Mesenchymal stem cell (in vitro differentiated cells and primary cell): ENCODE results near the gene MRPL28.

ENCODE experiments used
- DNase-seq: peaks from one replicate; pipeline ENCODE4 v3.0.0-alpha.2; 2013
- H2AFZ ChIP-seq: one replicate; pipeline ENCODE4 v1.6.1; 2013; ENCODE audit warnings: low read depth, mild to moderate bottlenecking, control low read depth, inconsistent platforms, low read length, moderate library complexity
- H2AK5ac ChIP-seq: 2 replicates; pipeline ENCODE4 v1.6.1; 2013; ENCODE audit warnings: low read length, moderate library complexity, mild to moderate bottlenecking, inconsistent platforms; ENCODE audit not compliant: severe bottlenecking
- H2BK120ac ChIP-seq: one replicate; pipeline ENCODE4 v1.6.1; 2013; ENCODE audit warnings: low read depth, mild to moderate bottlenecking, inconsistent platforms, low read length, moderate library complexity
- H2BK12ac ChIP-seq, 2 experiments: one replicate each; pipeline ENCODE4 v1.6.1; 2013; ENCODE audit warnings: inconsistent platforms in 2 of 2, low read length in 2 of 2, mild to moderate bottlenecking in 2 of 2, moderate library complexity in 2 of 2, control low read depth in 1 of 2
- H2BK15ac ChIP-seq: one replicate; pipeline ENCODE4 v1.6.1; 2013; ENCODE audit warnings: mild to moderate bottlenecking, low read depth, inconsistent platforms; ENCODE audit not compliant: poor library complexity, severe bottlenecking
- H2BK5ac ChIP-seq: 2 replicates; pipeline ENCODE4 v1.6.1; 2013; ENCODE audit warnings: low read depth, mild to moderate bottlenecking, low read length, control low read depth, inconsistent platforms; ENCODE audit not compliant: poor library complexity, severe bottlenecking
- H3K14ac ChIP-seq, 2 experiments: one replicate each; pipeline ENCODE4 v1.6.1; 2013; ENCODE audit warnings: inconsistent platforms in 2 of 2, low read length in 2 of 2, control low read depth in 1 of 2, mild to moderate bottlenecking in 1 of 2, moderate library complexity in 1 of 2
- H3K18ac ChIP-seq, 2 experiments: one replicate each; pipeline ENCODE4 v1.6.1; 2013; ENCODE audit warnings: inconsistent platforms in 2 of 2, low read length in 2 of 2, control low read depth in 1 of 2, low read depth in 1 of 2, mild to moderate bottlenecking in 1 of 2
- H3K23ac ChIP-seq, 2 experiments: one replicate each; pipeline ENCODE4 v1.6.1; 2013; ENCODE audit warnings: inconsistent platforms in 2 of 2, low read length in 2 of 2, mild to moderate bottlenecking in 2 of 2, moderate library complexity in 2 of 2, control low read depth in 1 of 2
- H3K27ac ChIP-seq: 2 replicates; pipeline ENCODE4 v1.5.1; 2013; ENCODE audit warnings: mild to moderate bottlenecking, moderate library complexity, low read length, control low read depth, inconsistent platforms; ENCODE audit not compliant: poor library complexity, severe bottlenecking
- H3K27me3 ChIP-seq, 2 experiments: 2 replicates each; pipeline versions ENCODE4 v1.6.1 to v1.7.0; 2013; ENCODE audit warnings: low read length in 2 of 2, mild to moderate bottlenecking in 2 of 2, moderate library complexity in 2 of 2, control low read depth in 1 of 2, inconsistent platforms in 1 of 2; ENCODE audit not compliant: control insufficient read depth in 1 of 2, insufficient read depth in 1 of 2
- H3K36me3 ChIP-seq, 2 experiments: 2 replicates each; pipeline versions ENCODE4 v1.6.1 to v1.7.0; 2013; ENCODE audit warnings: low read length in 2 of 2, control low read depth in 1 of 2, inconsistent platforms in 1 of 2, low read depth in 1 of 2, mild to moderate bottlenecking in 1 of 2; ENCODE audit not compliant: insufficient read depth in 2 of 2, control insufficient read depth in 1 of 2
- H3K4ac ChIP-seq, 2 experiments: one replicate each; pipeline ENCODE4 v1.6.1; 2013; ENCODE audit warnings: inconsistent platforms in 2 of 2, low read length in 2 of 2, mild to moderate bottlenecking in 2 of 2, moderate library complexity in 2 of 2, control low read depth in 1 of 2, low read depth in 1 of 2
- H3K4me1 ChIP-seq: 2 replicates; pipeline ENCODE4 v1.6.1; 2013; ENCODE audit warnings: low read depth, low read length, control low read depth; ENCODE audit not compliant: control insufficient read depth, insufficient read depth
- H3K4me2 ChIP-seq: 2 replicates; pipeline ENCODE4 v1.6.1; 2013; ENCODE audit warnings: low read length, mild to moderate bottlenecking, inconsistent platforms; ENCODE audit not compliant: poor library complexity, severe bottlenecking
- H3K4me3 ChIP-seq, 2 experiments: 2 replicates each; pipeline versions ENCODE4 v1.5.1 to v1.7.0; 2013; ENCODE audit warnings: low read length in 2 of 2, mild to moderate bottlenecking in 2 of 2, control low read depth in 1 of 2, low read depth in 1 of 2; ENCODE audit not compliant: insufficient read depth in 1 of 2
- H3K79me1 ChIP-seq: replicated peaks from 2 replicates; pipeline ENCODE4 v1.6.1; 2013; ENCODE audit warnings: mild to moderate bottlenecking, control low read depth, low read length, inconsistent platforms; ENCODE audit not compliant: poor library complexity, severe bottlenecking
- H3K9ac ChIP-seq: 2 replicates; pipeline ENCODE4 v1.7.0; 2013; ENCODE audit warnings: mild to moderate bottlenecking, low read length, moderate library complexity
- H3K9me3 ChIP-seq: 2 replicates; pipeline ENCODE4 v1.7.0; 2013; ENCODE audit warnings: mild to moderate bottlenecking, low read length; ENCODE audit not compliant: control insufficient read depth
- H4K8ac ChIP-seq: one replicate; pipeline ENCODE4 v1.6.1; 2013; ENCODE audit warnings: inconsistent platforms, mild to moderate bottlenecking, low read length, moderate library complexity
- H4K91ac ChIP-seq: one replicate; pipeline ENCODE4 v1.6.1; 2013; ENCODE audit warnings: mild to moderate bottlenecking, low read length, inconsistent platforms
- WGBS: methylation state at CpG from one replicate; pipeline ENCODE4 v1.1.7; 2013; ENCODE audit warnings: mixed read lengths; 5-methylcytosine and 5-hydroxymethylcytosine counted together

Gene MRPL28

DNA sequence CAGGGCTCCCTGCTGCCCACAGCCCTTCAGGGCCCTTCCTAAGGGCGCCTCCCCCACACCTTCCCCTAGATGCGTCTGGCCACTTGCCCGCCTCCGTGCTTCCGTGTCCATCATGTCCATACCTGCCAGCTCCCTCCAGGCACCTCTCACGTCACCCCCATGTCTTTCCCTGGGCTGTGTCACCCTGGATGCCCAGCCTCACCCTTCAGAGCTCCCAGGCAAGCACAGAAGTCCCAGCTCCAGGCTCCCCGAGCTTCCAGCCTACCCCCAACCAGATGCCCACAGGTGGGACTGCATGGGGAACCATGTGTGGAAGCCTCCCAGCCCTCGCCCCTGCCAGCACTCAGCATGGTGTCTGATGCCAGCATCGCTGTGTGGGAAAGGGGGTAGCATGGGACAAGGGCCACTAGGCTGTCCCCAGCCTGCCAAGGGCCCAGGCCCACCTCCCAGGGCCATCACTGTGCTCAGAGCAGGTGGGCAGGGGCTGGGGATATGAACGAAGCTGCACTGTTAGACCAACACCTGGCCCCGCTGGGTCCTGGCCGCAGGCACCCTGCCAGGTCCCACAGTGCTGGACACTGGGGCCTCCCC is 16.0 kb downstream of the MRPL28 start:
- no peak overlapping the region for H2BK12ac ChIP-seq
- H3K23ac ChIP-seq: no peak overlapping the region
- no peak overlapping the region for H2BK15ac ChIP-seq
- no peak overlapping the region for H2AFZ ChIP-seq
- peaks cover 5% of the 10 kb centered on the region for H3K79me1 ChIP-seq
- H3K9me3 ChIP-seq: no peaks in the 10 kb centered on the region
- no peak overlapping the region for H2BK5ac ChIP-seq
- H3K9ac ChIP-seq: no peak overlapping the region
- H3K27ac ChIP-seq: no peak overlapping the region
- H2AK5ac ChIP-seq: no peak overlapping the region
- no peak overlapping the region for H3K4me2 ChIP-seq
- WGBS: 94% methylated on average over 11 of the region's 12 CpGs
- H4K8ac ChIP-seq: no peak overlapping the region
- peaks cover 13% of the 10 kb centered on the region for H3K4me1 ChIP-seq
- no peak for DNase-seq
- H3K18ac ChIP-seq: no peak overlapping the region
- H3K4ac ChIP-seq: no peak overlapping the region
- H4K91ac ChIP-seq: no peak overlapping the region
- peaks cover 0 to 8% of the 10 kb centered on the region in 2 experiments for H3K36me3 ChIP-seq
- H3K27me3 ChIP-seq: no peaks in the 10 kb centered on the region
- H3K14ac ChIP-seq: no peak overlapping the region
- H3K4me3 ChIP-seq: no peak overlapping the region
- H2BK120ac ChIP-seq: no peak overlapping the region

GRCh38 chr16:353404-354290 is 16.7 kb downstream of the MRPL28 start:
- Histone ChIP-seq H3K4me3 (peak overlapping the region; percentile 47 to 60), H3K9ac (no peak overlapping the region), H3K23ac (peak overlapping the region in 1 of 2 experiments; percentile 80), H3K36me3 (peaks cover 0 to 8% of the 10 kb centered on the region in 2 experiments), H4K91ac (peak overlapping the region; percentile 89), H3K4ac (peak overlapping the region in 1 of 2 experiments; percentile 1), H2AFZ (peak overlapping the region; percentile 74), H3K27me3 (no peaks in the 10 kb centered on the region), H2BK15ac (peak overlapping the region; percentile 41), H3K79me1 (peaks cover 5% of the 10 kb centered on the region), H3K27ac (no peak overlapping the region), H3K9me3 (no peaks in the 10 kb centered on the region), H3K14ac (peak overlapping the region in 1 of 2 experiments; percentile 30), H3K4me2 (peak overlapping the region; percentile 80), H2BK5ac (no peak overlapping the region), H2BK120ac (no peak overlapping the region), H2AK5ac (no peak overlapping the region), H4K8ac (peak overlapping the region; percentile 98), H3K18ac (peak overlapping the region; percentile 75 to 87), H2BK12ac (peak overlapping the region; percentile 45 to 69), H3K4me1 (peaks cover 19% of the 10 kb centered on the region)
- no peak for DNase-seq
- WGBS: 85% methylated on average over 21 of the region's 25 CpGs

GRCh38 chr16:352547-353403 is 17.6 kb downstream of the MRPL28 start, which contains the start of gene AXIN1:
Gene AXIN1 (minus strand): TSS chr16:352723. CDS start chr16:347025, 5,698 bp downstream.
- Histone ChIP-seq H3K9me3 (no peaks in the 10 kb centered on the region), H3K4ac (peak within 1 kb of the TSS in 1 of 2 experiments; percentile 49), H3K27ac (no peak within 1 kb of the TSS), H3K27me3 (no peaks in the 10 kb centered on the region), H4K8ac (peak within 1 kb of the TSS; percentile 98), H3K4me1 (peaks cover 23% of the 10 kb centered on the region), H2BK15ac (peak within 1 kb of the TSS; percentile 77), H2BK12ac (peak within 1 kb of the TSS; percentile 45 to 69), H2BK5ac (no peak within 1 kb of the TSS), H2AFZ (peak within 1 kb of the TSS; percentile 74), H3K36me3 (peaks cover 0 to 8% of the 10 kb centered on the region in 2 experiments), H3K79me1 (peaks cover 12% of the 10 kb centered on the region), H4K91ac (peak within 1 kb of the TSS; percentile 89), H2BK120ac (no peak within 1 kb of the TSS), H3K4me2 (peak within 1 kb of the TSS; percentile 95), H3K14ac (peak within 1 kb of the TSS in 1 of 2 experiments; percentile 30), H3K9ac (peak within 1 kb of the TSS; percentile 87), H3K4me3 (peak within 1 kb of the TSS; percentile 72 to 83), H3K18ac (peak within 1 kb of the TSS; percentile 75 to 87), H3K23ac (peak within 1 kb of the TSS in 1 of 2 experiments; percentile 80), H2AK5ac (no peak within 1 kb of the TSS)
- DNase-seq: peak; percentile 95
- WGBS: 3% methylated on average over 72 of the region's 113 CpGs
